T-helper 2 cell treated with Interferon-gamma antibody and Interleukin-4, amounts not matched to agents 5 μg/mL and 100 μg/mL, for 36 hours (primary cell): Measurements from ENCODE around the gene FUNDC1.
"Not testable (repeated sequence)": the region's sequence is repeated elsewhere in the genome, so short reads cannot be mapped to it uniquely, and the experiment has no call there.

ENCODE experiments used
- DNase-seq: peaks from one replicate; pipeline ENCODE4 v3.0.0; 2021; ENCODE audit warnings: low spot score
- H3K27ac Mint-ChIP-seq: one replicate; pipeline ENCODE4 v1.8.0; 2021; ENCODE audit warnings: mild to moderate bottlenecking, mixed read lengths
- H3K27me3 Mint-ChIP-seq: one replicate; pipeline ENCODE4 v1.8.0; 2021; ENCODE audit warnings: low read depth, mixed read lengths
- H3K36me3 Mint-ChIP-seq: one replicate; pipeline ENCODE4 v1.8.0; 2021; ENCODE audit warnings: low read depth, mixed read lengths
- H3K4me1 Mint-ChIP-seq: one replicate; pipeline ENCODE4 v1.8.0; 2021; ENCODE audit warnings: low read depth, mixed read lengths
- H3K4me3 Mint-ChIP-seq: one replicate; pipeline ENCODE4 v1.8.0; 2022; ENCODE audit warnings: mild to moderate bottlenecking, moderate library complexity, mixed read lengths
- H3K9me3 Mint-ChIP-seq: one replicate; pipeline ENCODE4 v1.8.0; 2021; ENCODE audit warnings: mixed read lengths

The FUNDC1 gene

GRCh38 chrX:44542567-44543325, at the start of gene FUNDC1:
FUNDC1 (minus strand) TSS chrX:44542859; CDS start chrX:44542832, 27 bp downstream.
- Mint-ChIP-seq H3K36me3 (peaks cover 10% of the 10 kb centered on the region), H3K4me3 (peak within 1 kb of the TSS; percentile 94), H3K4me1 (peaks cover 19% of the 10 kb centered on the region), H3K27ac (peak within 1 kb of the TSS; percentile 93), H3K27me3 (no peaks in the 10 kb centered on the region), H3K9me3 (no peaks in the 10 kb centered on the region)
- peak; percentile 85 for DNase-seq

DNA sequence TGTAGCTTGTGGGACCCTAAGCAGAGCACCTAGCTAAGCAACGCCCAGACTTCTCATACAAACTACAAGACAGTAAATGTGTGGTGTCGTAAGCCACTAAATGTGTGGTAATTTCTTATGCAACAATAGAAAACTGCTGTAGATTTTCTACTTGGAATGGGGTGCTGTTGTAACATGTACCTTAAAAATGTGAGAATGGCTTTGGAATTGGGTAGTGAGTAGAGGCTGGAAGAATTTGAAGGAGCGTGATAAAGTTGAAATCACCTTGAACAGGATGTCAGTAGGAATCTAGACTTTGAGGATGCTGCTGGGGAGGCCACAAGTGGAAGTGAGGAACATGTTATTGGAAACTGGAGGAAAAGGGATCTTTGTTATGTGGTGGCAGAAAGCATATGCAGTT, 43.2 kb upstream of the FUNDC1 start:
- H3K9me3 Mint-ChIP-seq: no peaks in the 10 kb centered on the region
- no peaks in the 10 kb centered on the region for H3K4me1 Mint-ChIP-seq
- no peaks in the 10 kb centered on the region for H3K36me3 Mint-ChIP-seq
- H3K4me3 Mint-ChIP-seq: no peak overlapping the region
- DNase-seq: no peak
- no peak overlapping the region for H3K27ac Mint-ChIP-seq
- no peaks in the 10 kb centered on the region for H3K27me3 Mint-ChIP-seq

- H3K4me1 Mint-ChIP-seq: no peaks in the 10 kb centered on the region
- DNase-seq: no peak
- no peak overlapping the region for H3K27ac Mint-ChIP-seq
- no peak overlapping the region for H3K4me3 Mint-ChIP-seq
- no peaks in the 10 kb centered on the region for H3K36me3 Mint-ChIP-seq
- H3K27me3 Mint-ChIP-seq: no peaks in the 10 kb centered on the region
- no peaks in the 10 kb centered on the region for H3K9me3 Mint-ChIP-seq
These were observed 37.8 kb upstream of the FUNDC1 start for GRCh38 chrX:44580466-44580865.

DNA sequence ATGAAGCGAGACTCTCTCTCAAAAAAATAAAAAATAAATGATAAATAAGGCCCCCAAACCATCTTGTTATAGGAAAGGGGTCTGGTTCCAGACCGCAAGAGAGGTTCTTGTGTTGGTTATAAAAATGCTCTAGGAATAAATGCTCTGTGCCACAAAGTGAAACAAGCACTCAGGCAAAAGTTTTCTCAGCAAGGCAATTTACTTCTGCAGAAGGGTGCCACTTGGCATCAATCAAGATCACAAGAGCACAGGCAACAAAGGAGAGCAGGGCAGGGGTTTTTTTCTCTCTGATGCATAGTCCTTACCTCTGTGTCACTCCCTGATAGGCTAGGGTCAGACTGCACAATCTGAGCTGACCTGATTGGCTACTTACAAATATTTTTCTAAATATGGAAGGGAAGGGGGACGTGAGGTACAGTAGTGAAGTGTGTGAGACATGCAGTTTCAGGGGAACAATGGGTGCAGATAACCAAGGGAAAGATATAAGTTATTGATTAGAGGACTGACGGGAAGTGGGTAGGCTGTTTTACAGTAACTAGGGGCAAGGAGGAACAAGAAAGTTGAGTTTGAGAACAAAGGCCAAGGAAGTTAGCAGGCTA, 29.8 kb upstream of the FUNDC1 start:
- H3K36me3 Mint-ChIP-seq: no peaks in the 10 kb centered on the region

GRCh38 chrX:44570522-44570921, 27.9 kb upstream of the FUNDC1 start:
- H3K27ac Mint-ChIP-seq: no peak overlapping the region

More for the DNA sequence above, 29.8 kb upstream of the FUNDC1 start:
- H3K9me3 Mint-ChIP-seq: peaks cover 10% of the 10 kb centered on the region
- no peak overlapping the region for H3K4me3 Mint-ChIP-seq
- no peak overlapping the region for H3K27ac Mint-ChIP-seq
- H3K4me1 Mint-ChIP-seq: no peaks in the 10 kb centered on the region
- no peaks in the 10 kb centered on the region for H3K27me3 Mint-ChIP-seq
- DNase-seq: no peak

DNA sequence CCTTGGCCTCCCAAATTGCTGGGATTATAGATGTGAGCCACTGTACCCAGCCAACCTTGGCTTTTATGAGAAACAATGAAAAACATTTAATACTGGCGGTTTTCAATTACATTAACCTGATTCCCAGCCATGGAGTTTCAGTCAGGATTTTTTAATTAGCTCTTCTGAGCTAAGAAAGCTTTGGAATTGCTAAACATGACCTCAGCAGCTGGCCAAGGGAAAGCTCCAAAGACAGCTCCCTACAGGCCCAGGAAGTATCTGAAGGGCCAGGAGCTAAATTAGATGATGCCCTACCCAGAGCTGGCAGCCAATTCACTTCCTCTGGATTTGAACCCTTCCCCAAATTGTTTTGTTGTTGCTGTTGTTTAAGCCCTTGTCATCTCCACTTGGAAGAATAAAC, 26.5 kb upstream of the FUNDC1 start:
- Mint-ChIP-seq H3K27me3 (no peaks in the 10 kb centered on the region), H3K9me3 (peaks cover 10% of the 10 kb centered on the region), H3K36me3 (no peaks in the 10 kb centered on the region), H3K27ac (no peak overlapping the region), H3K4me1 (no peaks in the 10 kb centered on the region), H3K4me3 (no peak overlapping the region)
- no peak for DNase-seq

More at GRCh38 chrX:44570522-44570921, 27.9 kb upstream of the FUNDC1 start:
- Mint-ChIP-seq H3K9me3 (peaks cover 10% of the 10 kb centered on the region), H3K36me3 (no peaks in the 10 kb centered on the region), H3K27me3 (no peaks in the 10 kb centered on the region), H3K4me1 (no peaks in the 10 kb centered on the region), H3K4me3 (no peak overlapping the region)
- no peak for DNase-seq

GRCh38 chrX:44568196-44568595, 25.5 kb upstream of the FUNDC1 start:
- Mint-ChIP-seq H3K4me3 (no peak overlapping the region), H3K4me1 (no peaks in the 10 kb centered on the region), H3K9me3 (peaks cover 10% of the 10 kb centered on the region)

GRCh38 chrX:44561896-44562295, 19.2 kb upstream of the FUNDC1 start:
- H3K4me3 Mint-ChIP-seq, H3K36me3 Mint-ChIP-seq: not testable (repeated sequence)

More at GRCh38 chrX:44568196-44568595, 25.5 kb upstream of the FUNDC1 start:
- H3K27ac Mint-ChIP-seq: no peak overlapping the region
- H3K36me3 Mint-ChIP-seq: no peaks in the 10 kb centered on the region
- H3K27me3 Mint-ChIP-seq: no peaks in the 10 kb centered on the region
- DNase-seq: no peak

GRCh38 chrX:44550563-44550962, 7.9 kb upstream of the FUNDC1 start:
- no peak overlapping the region for H3K27ac Mint-ChIP-seq

More at GRCh38 chrX:44561896-44562295, 19.2 kb upstream of the FUNDC1 start:
- not testable (repeated sequence) for DNase-seq, H3K27ac Mint-ChIP-seq, H3K27me3 Mint-ChIP-seq, H3K9me3 Mint-ChIP-seq, H3K4me1 Mint-ChIP-seq

GRCh38 chrX:44545454-44545853, 2.8 kb upstream of the FUNDC1 start:
- not testable (repeated sequence) for H3K9me3 Mint-ChIP-seq, H3K4me3 Mint-ChIP-seq, H3K36me3 Mint-ChIP-seq, DNase-seq, H3K27ac Mint-ChIP-seq, H3K27me3 Mint-ChIP-seq
- H3K4me1 Mint-ChIP-seq: peaks cover 13% of the 10 kb centered on the region

More at GRCh38 chrX:44550563-44550962, 7.9 kb upstream of the FUNDC1 start:
- Mint-ChIP-seq H3K4me3 (no peak overlapping the region), H3K4me1 (no peaks in the 10 kb centered on the region), H3K36me3 (no peaks in the 10 kb centered on the region), H3K9me3 (no peaks in the 10 kb centered on the region), H3K27me3 (no peaks in the 10 kb centered on the region)
- no peak for DNase-seq

DNA sequence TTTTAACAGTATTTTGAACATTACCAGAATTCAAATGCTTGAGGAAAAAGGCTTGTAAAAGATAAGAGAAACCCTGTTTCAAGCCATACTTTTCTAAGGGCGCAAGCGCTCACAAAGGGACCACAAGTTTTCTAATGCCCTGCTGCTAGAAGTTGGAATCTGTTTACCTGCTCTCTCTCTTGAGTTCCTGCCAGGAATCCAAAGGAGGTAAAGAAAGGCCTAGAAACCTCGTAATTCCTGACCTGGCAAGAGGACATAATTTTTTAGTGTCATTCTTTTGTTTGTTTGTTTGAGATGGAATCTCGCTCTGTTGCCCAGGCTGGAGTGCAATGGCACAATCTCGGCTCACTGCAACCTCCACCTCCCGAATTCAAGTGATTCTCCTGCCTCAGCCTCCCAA, 1.4 kb upstream of the FUNDC1 start:
- Mint-ChIP-seq H3K9me3 (no peaks in the 10 kb centered on the region), H3K4me3 (no peak overlapping the region), H3K27ac (no peak overlapping the region), H3K4me1 (peaks cover 18% of the 10 kb centered on the region), H3K27me3 (no peaks in the 10 kb centered on the region), H3K36me3 (peaks cover 3% of the 10 kb centered on the region)
- DNase-seq: no peak

- no peak for DNase-seq
- Mint-ChIP-seq H3K4me3 (no peak overlapping the region), H3K27me3 (no peaks in the 10 kb centered on the region), H3K9me3 (no peaks in the 10 kb centered on the region), H3K4me1 (peaks cover 7% of the 10 kb centered on the region), H3K27ac (peak overlapping the region; percentile 4), H3K36me3 (peaks cover 19% of the 10 kb centered on the region)
These were observed 6.5 kb downstream of the FUNDC1 start for GRCh38 chrX:44536198-44536597.

GRCh38 chrX:44529310-44529709, 13.3 kb downstream of the FUNDC1 start:
- H3K27ac Mint-ChIP-seq: no peak overlapping the region
- no peaks in the 10 kb centered on the region for H3K9me3 Mint-ChIP-seq
- DNase-seq: no peak
- H3K4me1 Mint-ChIP-seq: no peaks in the 10 kb centered on the region
- H3K36me3 Mint-ChIP-seq: peaks cover 5% of the 10 kb centered on the region
- H3K4me3 Mint-ChIP-seq: no peak overlapping the region
- no peaks in the 10 kb centered on the region for H3K27me3 Mint-ChIP-seq

- Mint-ChIP-seq H3K4me3 (no peak overlapping the region), H3K4me1 (no peaks in the 10 kb centered on the region), H3K9me3 (no peaks in the 10 kb centered on the region), H3K36me3 (no peaks in the 10 kb centered on the region), H3K27me3 (no peaks in the 10 kb centered on the region), H3K27ac (no peak overlapping the region)
- no peak for DNase-seq
These were observed 28.4 kb downstream of the FUNDC1 start for GRCh38 chrX:44514272-44514671.
